HepG2 (cell line): ENCODE results near the gene RGS6. TPM values are rescaled to one million over a fixed set of nuclear protein-coding genes. Genes with fewer than 3 reads are reported as not detected.

Experiments
- ATAC-seq: fragments of 200-7000 bp; cut with Tn5 transposase; 3 replicates; pipeline ENCODE4 v1.9.1; 2020; ENCODE audit warnings: mild to moderate bottlenecking, moderate library complexity
- BruUV-seq: library from RNA; stranded (reverse); fragments of 400-500 nt; replicated peaks from 2 replicates; lab custom pipeline; 2021; lab: Mats Ljungman, UMichigan
- CTCF ChIA-PET: fragments of 300-600 bp; formaldehyde crosslinking; extraction: SDS; loops from one replicate; lab custom pipeline; 2021; ENCODE audit warnings: low total read pairs, inconsistent platforms, low intra/inter-chr PET ratio; lab: Yijun Ruan, JAX
- POLR2A ChIA-PET: fragments of 350-600 bp; sonication (Branson Sonifier 250); formaldehyde crosslinking; loops from one replicate; lab custom pipeline; 2020; ENCODE audit warnings: antibody characterized with exemption, inconsistent platforms; lab: Yijun Ruan, JAX
- DNase-seq: peaks from one replicate; pipeline ENCODE4 v3.0.0-alpha.2; 2015; ENCODE audit warnings: low spot score
- FAIRE-seq: peaks from 3 replicates; lab custom pipeline; 2011; peaks lifted over from hg19 to GRCh38; lab: Jason Lieb, UNC
- H2AFZ ChIP-seq: one replicate; pipeline ENCODE4 v1.6.1; 2011; ENCODE audit warnings: low read length, inconsistent platforms
- H3K27ac ChIP-seq: fragments of 300-600 bp; 3 replicates; pipeline ENCODE4 v1.8.0; 2011; ENCODE audit warnings: mixed run types, mild to moderate bottlenecking, mixed read lengths, low read length, inconsistent platforms; ENCODE audit not compliant: insufficient read depth; ENCODE audit errors: extremely low read length
- H3K27me3 ChIP-seq, 2 experiments: fragments of 200-600 bp in 1 of 2; 2 replicates in 1 of 2; 3 replicates in 1 of 2; pipeline versions ENCODE4 v1.6.0 to v1.8.0; 2011; ENCODE audit warnings: low read length in 2 of 2, mild to moderate bottlenecking in 2 of 2, moderate library complexity in 2 of 2, inconsistent platforms in 1 of 2; ENCODE audit not compliant: insufficient read depth in 2 of 2, control insufficient read depth in 1 of 2
- H3K36me3 ChIP-seq, 2 experiments: fragments of 200-600 bp in 1 of 2; replicated peaks in 1 of 2; 2 replicates in 1 of 2; 3 replicates in 1 of 2; pipeline versions ENCODE4 v1.5.1 to v1.8.0; 2011; ENCODE audit warnings: low read length in 2 of 2, inconsistent platforms in 1 of 2; ENCODE audit not compliant: insufficient read depth in 2 of 2, control insufficient read depth in 1 of 2
- H3K4me1 ChIP-seq: 2 replicates; pipeline ENCODE4 v1.5.1; 2012; ENCODE audit warnings: low read length, inconsistent platforms; ENCODE audit not compliant: insufficient read depth
- H3K4me2 ChIP-seq: 2 replicates; pipeline ENCODE4 v1.6.0; 2011; ENCODE audit warnings: low read depth, low read length, inconsistent platforms
- H3K4me3 ChIP-seq, 3 experiments: fragments of 200-600 bp in 1 of 3; sonication (generic), shearing (Covaris generic) in 1 of 3; replicated peaks in 1 of 3; 2 replicates each; pipeline ENCODE4 v1.5.1; 2011 to 2016; ENCODE audit warnings: low read length in 3 of 3, inconsistent platforms in 2 of 3, low read depth in 2 of 3, mild to moderate bottlenecking in 2 of 3, control low read depth in 1 of 3, mixed read lengths in 1 of 3; ENCODE audit not compliant: insufficient read depth in 1 of 3
- H3K79me2 ChIP-seq: one replicate; pipeline ENCODE4 v1.6.1; 2011; ENCODE audit warnings: low read length, inconsistent platforms; ENCODE audit not compliant: insufficient read depth
- H3K9ac ChIP-seq: 2 replicates; pipeline ENCODE4 v1.6.0; 2011; ENCODE audit warnings: mild to moderate bottlenecking, low read depth, low read length, inconsistent platforms; ENCODE audit not compliant: insufficient read depth
- H3K9me3 ChIP-seq: 2 replicates; pipeline ENCODE4 v1.5.1; 2012; ENCODE audit warnings: mild to moderate bottlenecking, low read length
- H4K20me1 ChIP-seq: 2 replicates; pipeline ENCODE4 v1.6.0; 2011; ENCODE audit warnings: inconsistent platforms, mild to moderate bottlenecking, low read length, moderate library complexity; ENCODE audit not compliant: insufficient read depth
- BORCS8-MEF2B ChIP-seq: sonication (generic); formaldehyde crosslinking; IDR thresholded peaks from 2 replicates; pipeline ENCODE4 v1.8.0; 2022; ENCODE audit warnings: mild to moderate bottlenecking, missing genetic modification reagents
- EZH2 ChIP-seq: conservative IDR thresholded peaks from 2 replicates; pipeline ENCODE4 v1.6.1; 2012; ENCODE audit warnings: mild to moderate bottlenecking, low read depth, low read length, moderate library complexity
- NFYB ChIP-seq: sonication (generic); formaldehyde crosslinking; IDR thresholded peaks from 2 replicates; pipeline ENCODE4 v1.4.0; 2020; ENCODE audit warnings: missing genetic modification reagents
- NFYC ChIP-seq: IDR thresholded peaks from 2 replicates; pipeline ENCODE4 v1.6.1; 2016; ENCODE audit warnings: missing genetic modification reagents, missing compliant biosample characterization
- NONO ChIP-seq, 2 experiments: fragments of 450-650 bp in 1 of 2; sonication (generic) in 1 of 2; formaldehyde crosslinking in 1 of 2; IDR thresholded peaks in 1 of 2; conservative IDR thresholded peaks in 1 of 2; 2 replicates each; pipeline versions ENCODE4 v1.6.1 to v1.8.0; 2017 to 2022; ENCODE audit warnings: mild to moderate bottlenecking in 1 of 2, missing genetic modification reagents in 1 of 2, moderate library complexity in 1 of 2
- SMAD3 ChIP-seq: sonication (generic); formaldehyde crosslinking; IDR thresholded peaks from 2 replicates; pipeline ENCODE4 v1.4.0; 2020; ENCODE audit warnings: missing genetic modification reagents
- ZNF143 ChIP-seq: sonication (generic); formaldehyde crosslinking; IDR thresholded peaks from 2 replicates; pipeline ENCODE4 v1.4.0; 2020; ENCODE audit warnings: missing genetic modification reagents
- ZNF30 ChIP-seq: sonication (generic); formaldehyde crosslinking; IDR thresholded peaks from 2 replicates; pipeline ENCODE4 v1.5.0; 2020; ENCODE audit warnings: mild to moderate bottlenecking, missing genetic modification reagents
- WGBS: methylation state at CpG from one replicate; pipeline ENCODE4 v1.1.6; 2017; ENCODE audit warnings: low lambda C conversion rate; 5-methylcytosine and 5-hydroxymethylcytosine counted together
- in situ Hi-C: cut with HindIII; loops from 2 replicates; pipeline ENCODE4 v1.10.0; 2017; ENCODE audit warnings: low pct_unique_long_range_greater_than_20kb; ENCODE audit not compliant: extremely low pct_ligation_motif_present
- intact Hi-C: fragments of 100-400 bp; cut with micrococcal nuclease; formaldehyde crosslinking; loops from one replicate; pipeline ENCODE4 v1.10.0; 2022; ENCODE audit not compliant: unreplicated experiment
- polyA plus RNA-seq, 8 experiments: library from polyadenylated mRNA; depleted of rRNA in 3 of 8; stranded (reverse) in 7 of 8; unstranded in 1 of 8; fragments of >200 nt; fragmentation: Illumina TruSeq in 4 of 8; extraction: Trizol in 4 of 8; gene quantifications; 2 replicates each; pipeline versions ENCODE4 v1.2.1 to v1.2.3, GENCODE V29; 2011 to 2016; ENCODE audit warnings: low read depth in 4 of 8, missing spikeins in 1 of 8, mixed read lengths in 1 of 8; ENCODE audit not compliant: insufficient read depth in 1 of 8
- total RNA-seq, 5 experiments: library from RNA; depleted of rRNA; stranded (reverse); fragments of >200 nt; fragmentation: Illumina TruSeq; extraction: Trizol; gene quantifications; 2 replicates each; pipeline ENCODE4 v1.2.3, GENCODE V29; 2016; ENCODE audit warnings: low read depth in 1 of 5
- TF ChIP-seq, protein P1 (sequence below), 2 experiments: sonication (generic) in 1 of 2; formaldehyde crosslinking in 1 of 2; IDR thresholded peaks; 2 replicates each; pipeline versions ENCODE4 v1.6.1 to v1.9.0; 2014 to 2022; ENCODE audit warnings: antibody characterized with exemption in 1 of 2, borderline replicate concordance in 1 of 2, inconsistent platforms in 1 of 2, low read depth in 1 of 2, missing genetic modification reagents in 1 of 2

The RGS6 gene
- total and polyA plus RNA-seq, 2 of the 13 experiments (the other 11 are each of a cell fraction or from before 2014, with no cell fraction given), result not detected

GRCh38 chr14:72169521-72169920 is 237.3 kb downstream of the RGS6 start:
- 0 out of 2 replicates have a peak, but pooled peaks have one; percentile 34 for TF ChIP-seq ZNF143
- no peak for TF ChIP-seq NONO (IDR thresholded peaks at IDR 0.05)
- no peak for TF ChIP-seq NONO (CRISPR knock-in tag; conservative IDR thresholded peaks at IDR 0.05)
- TF ChIP-seq NFYB (CRISPR knock-in tag), result peak; percentile 67
- TF ChIP-seq NFYC, result peak; percentile 43; the same call in 1 of the 2 replicates
- no peak for TF ChIP-seq ZNF30
- WGBS, result 2% methylated on average over 3 of the region's 3 CpGs

DNA sequence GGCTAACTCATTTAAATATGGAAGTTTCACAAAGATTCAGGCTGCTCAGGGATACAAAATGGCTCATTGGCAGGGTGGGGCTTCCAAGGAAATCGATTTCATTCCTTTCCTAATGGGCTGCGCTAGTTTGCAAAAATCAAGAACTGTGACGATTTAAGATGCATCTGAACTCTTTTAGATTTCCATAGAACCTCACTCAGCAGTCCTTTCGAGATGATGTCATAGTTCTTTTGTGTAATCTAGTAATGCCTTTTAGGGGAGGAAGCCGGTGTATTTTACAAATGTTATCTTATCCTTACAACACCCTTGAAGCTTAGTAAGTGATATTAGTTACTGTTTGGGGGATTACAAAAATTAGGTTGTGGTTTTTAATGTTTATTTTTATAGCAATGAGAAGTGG is 239.8 kb downstream of the RGS6 start:
- no peaks in the 10 kb centered on the region for H3K4me1 ChIP-seq
- no peak overlapping the region for H3K4me3 ChIP-seq
- in situ Hi-C loops, result no loop called here
- H3K4me2 ChIP-seq, result no peak overlapping the region
- WGBS, result 1% methylated on average over 5 of the region's 5 CpGs
- no peaks in the 10 kb centered on the region for H3K79me2 ChIP-seq
- ATAC-seq (no peak), FAIRE-seq (no peak), DNase-seq (no peak)
- H2AFZ ChIP-seq, result no peak overlapping the region
- no peaks in the 10 kb centered on the region for H3K27me3 ChIP-seq
- ChIA-PET POLR2A (no interaction called here), CTCF (no interaction called here)
- no peak overlapping the region for H3K9ac ChIP-seq
- no TSS peak for BruUV-seq
- intact Hi-C loops, result no loop called here
- H3K36me3 ChIP-seq, result no peaks in the 10 kb centered on the region
- no peaks in the 10 kb centered on the region for H4K20me1 ChIP-seq
- H3K9me3 ChIP-seq, result no peaks in the 10 kb centered on the region
- no peak overlapping the region for H3K27ac ChIP-seq
- no peak for TF ChIP-seq SMAD3 (CRISPR knock-in tag)
- no peak for TF ChIP-seq EZH2
- TF ChIP-seq, protein P1, sequence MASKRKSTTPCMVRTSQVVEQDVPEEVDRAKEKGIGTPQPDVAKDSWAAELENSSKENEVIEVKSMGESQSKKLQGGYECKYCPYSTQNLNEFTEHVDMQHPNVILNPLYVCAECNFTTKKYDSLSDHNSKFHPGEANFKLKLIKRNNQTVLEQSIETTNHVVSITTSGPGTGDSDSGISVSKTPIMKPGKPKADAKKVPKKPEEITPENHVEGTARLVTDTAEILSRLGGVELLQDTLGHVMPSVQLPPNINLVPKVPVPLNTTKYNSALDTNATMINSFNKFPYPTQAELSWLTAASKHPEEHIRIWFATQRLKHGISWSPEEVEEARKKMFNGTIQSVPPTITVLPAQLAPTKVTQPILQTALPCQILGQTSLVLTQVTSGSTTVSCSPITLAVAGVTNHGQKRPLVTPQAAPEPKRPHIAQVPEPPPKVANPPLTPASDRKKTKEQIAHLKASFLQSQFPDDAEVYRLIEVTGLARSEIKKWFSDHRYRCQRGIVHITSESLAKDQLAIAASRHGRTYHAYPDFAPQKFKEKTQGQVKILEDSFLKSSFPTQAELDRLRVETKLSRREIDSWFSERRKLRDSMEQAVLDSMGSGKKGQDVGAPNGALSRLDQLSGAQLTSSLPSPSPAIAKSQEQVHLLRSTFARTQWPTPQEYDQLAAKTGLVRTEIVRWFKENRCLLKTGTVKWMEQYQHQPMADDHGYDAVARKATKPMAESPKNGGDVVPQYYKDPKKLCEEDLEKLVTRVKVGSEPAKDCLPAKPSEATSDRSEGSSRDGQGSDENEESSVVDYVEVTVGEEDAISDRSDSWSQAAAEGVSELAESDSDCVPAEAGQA (IDR thresholded peaks at IDR 0.05; ENCODE audit: low read depth), result no peak
- TF ChIP-seq, protein P1 (CRISPR knock-in tag; IDR thresholded peaks at IDR 0.05; ENCODE audit: borderline replicate concordance), result no peak
- TF ChIP-seq BORCS8-MEF2B (CRISPR knock-in tag), result no peak

More at GRCh38 chr14:72169521-72169920, 237.3 kb downstream of the RGS6 start:
- H4K20me1 ChIP-seq, result no peaks in the 10 kb centered on the region
- no peaks in the 10 kb centered on the region; a peak in 1 of 5 replicates for H3K27me3 ChIP-seq
- no TSS peak for BruUV-seq
- ChIA-PET POLR2A (no interaction called here), CTCF (no interaction called here)
- H3K9ac ChIP-seq, result no peak overlapping the region
- in situ Hi-C loops, result no loop called here
- intact Hi-C loops, result no loop called here
- no peaks in the 10 kb centered on the region for H3K79me2 ChIP-seq
- H3K36me3 ChIP-seq, result no peaks in the 10 kb centered on the region
- FAIRE-seq, result no peak
- no peak overlapping the region for H3K4me2 ChIP-seq
- no peaks in the 10 kb centered on the region for H3K9me3 ChIP-seq
- no peaks in the 10 kb centered on the region for H3K4me1 ChIP-seq
- no peak overlapping the region for H3K4me3 ChIP-seq
- H2AFZ ChIP-seq, result no peak overlapping the region
- DNase-seq, result no peak
- no peak overlapping the region for H3K27ac ChIP-seq
- no peak for ATAC-seq
